ENCODE results near the gene OMP.

Gene OMP

DNA sequence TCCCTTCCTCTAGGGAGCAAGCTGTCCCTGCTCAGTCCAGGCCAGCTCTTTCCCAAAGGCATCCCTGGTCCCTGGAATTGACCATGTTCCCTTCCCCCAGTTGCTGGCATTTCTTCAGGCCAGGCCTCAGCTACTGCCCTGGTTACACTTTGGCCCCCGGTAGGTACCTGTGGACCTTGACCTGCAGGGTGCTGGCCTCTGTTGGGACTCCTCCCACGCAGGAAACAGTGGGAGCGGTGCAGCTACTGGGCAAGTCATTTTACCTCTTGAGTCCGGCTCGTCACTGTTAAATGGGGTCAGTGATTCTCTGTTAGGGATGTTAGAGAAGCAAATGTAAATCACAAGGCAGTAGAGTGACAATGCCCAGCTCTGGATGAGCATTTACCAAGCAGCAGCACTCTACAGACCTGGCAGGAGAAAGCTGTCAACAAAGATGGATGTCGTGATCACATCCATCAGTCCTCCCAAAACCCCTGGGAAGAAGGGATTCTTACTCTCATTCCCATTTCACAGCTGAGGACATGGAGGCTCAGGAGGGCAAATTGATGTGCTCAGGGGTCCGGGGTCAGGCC, 42.3 kb downstream of the OMP start:
- DNase-seq (ENCODE audit: low read depth, low spot score): no peak
- H3K4me3 ChIP-seq (ENCODE audit: low read length): no peak overlapping the region

GRCh38 chr11:77146261-77147035, 43.8 kb downstream of the OMP start:
- no peak overlapping the region for H3K4me3 ChIP-seq (ENCODE audit: low read length)
- no peak for DNase-seq (ENCODE audit: low read depth, low spot score)

GRCh38 chr11:77147036-77147315, 44.3 kb downstream of the OMP start:
- no peak overlapping the region for H3K4me3 ChIP-seq (ENCODE audit: low read length)

DNA sequence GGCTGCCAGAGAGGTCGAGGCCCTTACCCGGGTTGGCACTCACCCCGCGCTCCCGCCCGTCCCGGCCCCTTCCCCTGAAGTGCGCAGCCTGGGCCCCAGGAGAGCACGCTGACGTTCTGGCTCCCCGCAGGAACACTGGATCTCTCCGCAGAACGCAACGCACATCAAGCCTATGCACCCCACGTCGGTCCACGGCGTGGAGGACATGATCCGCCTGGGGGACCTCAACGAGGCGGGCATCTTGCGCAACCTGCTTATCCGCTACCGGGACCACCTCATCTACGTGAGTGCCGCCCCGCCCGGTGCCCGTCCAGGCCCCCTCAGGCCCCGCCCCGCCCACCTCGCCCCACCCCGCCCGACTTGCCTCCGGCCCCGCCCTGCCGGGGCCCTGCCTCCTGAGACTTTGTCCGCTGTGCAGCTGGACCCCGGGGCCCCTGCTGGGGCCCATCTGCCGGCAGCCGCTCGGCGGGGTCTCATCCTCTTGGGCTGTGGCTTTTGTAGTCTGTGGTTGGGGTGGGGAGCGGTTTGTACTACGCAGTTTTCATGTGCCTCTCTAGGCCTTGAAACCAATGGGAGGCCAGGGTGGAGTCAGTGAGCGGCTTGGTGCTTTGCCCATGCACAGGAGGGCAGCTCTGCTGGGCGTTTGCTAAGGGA, 45.2 kb downstream of the OMP start:
- DNase-seq (ENCODE audit: low read depth, low spot score): peak; percentile 88
- H3K4me3 ChIP-seq (ENCODE audit: low read length): peak overlapping the region; percentile 37

More at GRCh38 chr11:77147036-77147315, 44.3 kb downstream of the OMP start:
- DNase-seq (ENCODE audit: low read depth, low spot score): no peak

DNA sequence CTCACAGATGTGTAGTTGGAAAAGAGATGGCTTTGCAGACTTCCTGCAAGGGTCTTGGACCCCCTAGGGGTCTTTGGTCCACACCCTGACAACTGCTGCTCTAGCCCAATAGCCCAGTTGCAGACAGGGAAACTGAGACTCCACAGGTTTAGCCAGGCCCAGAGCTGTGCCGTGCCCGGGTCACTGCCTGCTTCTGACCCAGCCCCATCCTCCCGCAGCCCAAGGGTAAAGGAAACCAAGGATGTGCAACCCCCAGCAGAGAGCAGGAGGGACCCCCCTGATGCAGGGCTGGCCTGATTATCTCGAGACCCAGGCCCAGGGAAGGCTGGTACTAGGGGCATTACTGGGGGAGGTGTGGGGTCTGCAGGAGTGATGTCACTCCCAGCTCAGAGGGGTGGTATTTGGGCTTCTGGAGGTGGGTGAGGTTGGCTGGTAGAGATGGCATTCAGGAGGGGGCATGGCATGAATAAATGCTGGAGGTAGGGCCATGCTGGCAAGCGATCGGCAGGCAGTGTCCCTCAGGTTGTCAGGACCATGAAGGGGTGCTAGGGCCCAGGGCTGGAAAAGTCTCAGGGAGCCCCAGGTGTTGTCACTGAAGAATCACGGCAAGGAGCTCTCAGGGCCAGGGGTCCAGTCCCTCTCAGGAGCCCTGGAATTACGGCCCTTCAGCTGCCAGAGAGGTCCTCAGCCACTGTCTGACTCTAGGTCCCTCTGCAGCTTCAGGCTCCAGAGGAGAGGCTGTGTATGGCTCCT, 46.5 kb downstream of the OMP start:
- H3K4me3 ChIP-seq (ENCODE audit: low read length): no peak overlapping the region
- no peak for DNase-seq (ENCODE audit: low read depth, low spot score)

GRCh38 chr11:77149716-77150392, 47.2 kb downstream of the OMP start:
- no peak for DNase-seq (ENCODE audit: low read depth, low spot score)
- H3K4me3 ChIP-seq (ENCODE audit: low read length): no peak overlapping the region

DNA sequence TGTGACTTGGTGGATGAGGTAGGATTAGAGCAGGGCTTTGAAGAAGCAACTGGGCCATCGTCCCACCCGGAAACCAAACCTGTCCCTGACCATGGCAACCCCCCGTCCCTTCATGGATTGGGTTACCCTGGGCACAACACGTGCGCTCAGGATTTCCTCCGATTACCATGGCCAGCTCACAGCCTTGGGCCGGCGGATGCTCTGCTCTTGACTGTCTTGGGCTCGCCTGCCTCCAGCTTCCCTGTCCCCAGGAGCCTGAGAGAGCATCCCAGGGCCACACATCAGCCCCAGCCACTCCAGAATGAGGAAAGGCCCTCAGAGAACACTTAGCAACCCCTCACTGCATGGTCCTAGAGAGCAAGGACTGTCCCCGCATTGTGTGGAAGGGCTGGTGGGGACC, 48.2 kb downstream of the OMP start:
- DNase-seq (ENCODE audit: low read depth, low spot score): no peak
- no peak overlapping the region for H3K4me3 ChIP-seq (ENCODE audit: low read length)

DNA sequence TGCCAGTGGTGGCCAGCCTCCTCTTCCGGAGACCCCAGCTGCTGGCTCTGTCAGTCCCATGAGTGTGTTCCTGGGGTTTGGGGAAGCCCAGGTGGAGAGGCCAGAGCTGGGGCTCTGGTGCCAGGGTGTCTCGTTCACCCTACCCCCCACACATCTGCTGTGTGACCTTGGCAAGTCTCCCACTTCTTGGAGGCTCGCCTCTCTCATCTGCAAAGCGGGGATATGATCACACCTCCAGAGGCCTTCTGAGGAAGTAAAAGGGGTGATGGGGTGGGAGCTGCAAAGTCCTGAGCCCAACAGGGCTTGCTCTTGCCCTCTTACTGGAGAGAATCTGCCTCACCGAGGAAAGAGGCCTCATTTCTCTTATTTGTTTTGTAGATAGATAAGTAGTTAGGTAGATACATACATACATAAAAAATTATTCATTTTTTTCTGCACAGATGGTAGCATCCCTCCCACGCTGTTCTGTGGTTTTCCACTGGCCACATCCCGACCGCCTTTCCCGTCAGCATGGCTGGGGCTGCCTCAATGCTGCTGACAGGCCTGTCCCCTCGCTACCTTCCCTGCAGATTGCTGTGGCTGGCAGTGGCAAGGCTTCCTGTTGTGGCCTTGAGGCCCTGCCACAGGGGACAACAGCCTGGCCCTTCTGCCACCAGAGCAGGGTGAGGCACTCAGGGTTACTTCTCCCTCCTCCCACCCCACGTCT, 49.3 kb downstream of the OMP start:
- no peak overlapping the region; the same call in 1 of the 2 replicates for H3K4me3 ChIP-seq (ENCODE audit: low read length)
- DNase-seq (ENCODE audit: low read depth, low spot score): peak; percentile 90

DNA sequence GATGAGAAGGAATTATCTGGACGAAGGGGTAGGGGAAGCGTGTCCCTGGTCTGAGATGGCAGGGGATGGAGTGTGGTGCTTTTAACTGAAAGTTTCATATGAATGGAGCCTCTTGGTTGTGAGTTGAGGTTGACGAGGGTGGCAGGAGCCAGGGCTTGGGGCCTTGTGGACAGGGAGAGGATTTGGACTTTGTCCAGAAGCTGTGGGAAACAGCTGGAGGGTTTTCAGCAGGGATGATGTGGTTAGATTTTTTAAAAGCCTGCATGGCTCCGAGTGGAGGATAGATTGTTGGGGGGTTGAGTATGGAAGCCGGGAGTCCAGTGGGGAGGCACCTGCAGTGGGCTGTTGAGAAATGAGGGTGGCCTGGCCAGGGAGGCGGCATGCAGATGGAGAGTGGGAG, 50.2 kb downstream of the OMP start:
- no peak for DNase-seq (ENCODE audit: low read depth, low spot score)
- no peak overlapping the region for H3K4me3 ChIP-seq (ENCODE audit: low read length)

Measured in Jurkat, Clone E6-1 (cell line).